Spleen (tissue), 11 donors: ENCODE results near the gene CEP162. TPM values are rescaled to one million over a fixed set of nuclear protein-coding genes. Genes with fewer than 3 reads are reported as not detected.

Experiments
- DNase-seq: peaks from one replicate; pipeline ENCODE4 v3.0.0-alpha.2; 2020
- H3K27ac ChIP-seq, 8 donors: fragments of 200-600 bp; sonication (generic) in 7 of 8; 1 replicate in 4 of 8; 2 replicates in 4 of 8; pipeline versions ENCODE4 v1.5.0 to v1.8.0; 2016 to 2021; ENCODE audit warnings: inconsistent platforms in 4 of 8, mild to moderate bottlenecking in 4 of 8, moderate library complexity in 1 of 8
- H3K27me3 ChIP-seq, 7 donors: fragments of 200-600 bp; sonication (generic) in 6 of 7; replicated peaks in 1 of 7; 1 replicate in 4 of 7; 2 replicates in 3 of 7; pipeline versions ENCODE4 v1.5.0 to v1.8.0; 2016 to 2021; ENCODE audit warnings: inconsistent platforms in 3 of 7, mild to moderate bottlenecking in 1 of 7
- H3K36me3 ChIP-seq, 6 donors: fragments of 200-600 bp; sonication (generic) in 5 of 6; 1 replicate in 4 of 6; 2 replicates in 2 of 6; pipeline versions ENCODE4 v1.5.0 to v1.8.0; 2016 to 2021; ENCODE audit warnings: inconsistent platforms in 2 of 6
- H3K4me1 ChIP-seq, 6 donors: fragments of 200-600 bp; sonication (generic) in 5 of 6; 1 replicate in 3 of 6; 2 replicates in 3 of 6; pipeline versions ENCODE4 v1.5.0 to v1.8.0; 2016 to 2021; ENCODE audit warnings: inconsistent platforms in 3 of 6
- H3K4me3 ChIP-seq, 8 donors: fragments of 200-600 bp; sonication (generic) in 7 of 8; 1 replicate in 4 of 8; 2 replicates in 4 of 8; pipeline versions ENCODE4 v1.5.0 to v1.8.0; 2016 to 2021; ENCODE audit warnings: inconsistent platforms in 4 of 8, mild to moderate bottlenecking in 4 of 8, moderate library complexity in 2 of 8
- H3K9me3 ChIP-seq, 8 donors: fragments of 200-600 bp; sonication (generic) in 7 of 8; 1 replicate in 4 of 8; 2 replicates in 4 of 8; pipeline versions ENCODE4 v1.5.0 to v1.8.0; 2016 to 2021; ENCODE audit warnings: inconsistent platforms in 4 of 8
- CTCF ChIP-seq, 11 experiments: fragments of 200-600 bp in 7 of 11; fragments of 450-650 bp in 4 of 11; sonication (generic) in 4 of 11; IDR thresholded peaks in 8 of 11; conservative IDR thresholded peaks in 3 of 11; 1 replicate in 7 of 11; 2 replicates in 4 of 11; pipeline versions ENCODE4 v1.4.0 to v1.8.0; 2016 to 2021; ENCODE audit warnings: antibody characterized with exemption in 11 of 11, inconsistent platforms in 4 of 11, mild to moderate bottlenecking in 1 of 11
- POLR2A ChIP-seq, 3 donors: fragments of 450-650 bp; IDR thresholded peaks; one replicate each; pipeline ENCODE4 v1.5.1; 2017; ENCODE audit warnings: antibody characterized with exemption in 3 of 3, mild to moderate bottlenecking in 1 of 3
- POLR2AphosphoS5 ChIP-seq, 3 donors: sonication (generic); formaldehyde crosslinking; IDR thresholded peaks; one replicate each; pipeline ENCODE4 v1.5.1; 2017; ENCODE audit warnings: antibody characterized with exemption in 3 of 3
- WGBS, 5 donors: extraction: QIAGEN DNeasy Blood & Tissue Kit in 3 of 5; methylation state at CpG; one replicate each; pipeline versions ENCODE4 v1.1.5 to v1.1.7; 2013 to 2018; 5-methylcytosine and 5-hydroxymethylcytosine counted together
- intact Hi-C: fragments of 100-400 bp; cut with DNase I; formaldehyde crosslinking; loops from one replicate; pipeline ENCODE4 v1.15.0; 2023; ENCODE audit warnings: low total_unique reads
- polyA plus RNA-seq, 3 donors: library from polyadenylated mRNA; stranded (reverse); fragments of 200-250 nt; gene quantifications; one replicate each; pipeline ENCODE4 v1.2.1, GENCODE V29; 2013
- total RNA-seq, 7 donors: library from RNA; depleted of rRNA in 3 of 7; stranded (reverse); fragments of >200 nt in 3 of 7; fragmentation: NEBNext Ultra II Directional in 4 of 7; extraction: Animal tissue kit (Norgen Biotek cat#: 25700) in 4 of 7; gene quantifications; one replicate each; pipeline versions ENCODE4 v1.1.0 to v1.2.1, GENCODE V29; 2016 to 2021
- donor health status: healthy with polysubstance abuse.
- donor health status: DM: no; HTN: no; CAD: no; lungs with moderate emphysema.
- donor health status: DM: no; HTN: no; CAD: no.
- donor health status: Bipolar disorder and iron deficiency.
- donor health status: healthy.
- donor health status: DM: no; HTN: no; CAD: no.
- donor health status: DM: yes; HTN: yes; CAD: no.

CEP162 gene
- total and polyA plus RNA-seq, 10 donors: 5.1 to 22.8 (median 10.3) TPM

GRCh38 chr6:84082689-84083265, 144.7 kb downstream of the CEP162 start:
- DNase-seq: no peak
- no peaks in the 10 kb centered on the region for H3K27me3 ChIP-seq
- H3K36me3 ChIP-seq: no peaks in the 10 kb centered on the region
- no peak for TF ChIP-seq POLR2AphosphoS5 (IDR thresholded peaks at IDR 0.05)
- no peak for TF ChIP-seq CTCF (IDR thresholded peaks at IDR 0.05 in 8 of 11, conservative IDR thresholded peaks at IDR 0.05 in 3 of 11)
- TF ChIP-seq POLR2A (IDR thresholded peaks at IDR 0.05): no peak
- H3K4me3 ChIP-seq: no peak overlapping the region
- no peak overlapping the region for H3K27ac ChIP-seq
- intact Hi-C loops: no loop called here
- WGBS, 5 donors: 70 to 82% (median 78%) methylated on average over 11 of the region's 11 CpGs
- no peaks in the 10 kb centered on the region for H3K9me3 ChIP-seq
- no peaks in the 10 kb centered on the region for H3K4me1 ChIP-seq

GRCh38 chr6:84081222-84081621, 146.2 kb downstream of the CEP162 start:
- no peak for DNase-seq
- Histone ChIP-seq H3K27ac (no peak overlapping the region), H3K27me3 (peaks cover 0 to 5% (median 0%) of the 10 kb centered on the region in 7 donors), H3K4me1 (no peaks in the 10 kb centered on the region), H3K36me3 (no peaks in the 10 kb centered on the region), H3K9me3 (no peaks in the 10 kb centered on the region), H3K4me3 (no peak overlapping the region)
- TF ChIP-seq POLR2A (IDR thresholded peaks at IDR 0.05) (no peak), CTCF (IDR thresholded peaks at IDR 0.05 in 8 of 11, conservative IDR thresholded peaks at IDR 0.05 in 3 of 11) (no peak), POLR2AphosphoS5 (IDR thresholded peaks at IDR 0.05) (no peak)
- intact Hi-C loops: no loop called here
- 75 to 95% (median 82%) methylated on average over 2 of the region's 2 CpGs for WGBS, 5 donors

GRCh38 chr6:84078335-84078734, 149.1 kb downstream of the CEP162 start:
- no peak for DNase-seq
- WGBS, 5 donors: 23 to 55% (median 38%) methylated on average over 1 of the region's 1 CpG
- intact Hi-C loops: no loop called here
- H3K9me3 ChIP-seq: no peaks in the 10 kb centered on the region
- H3K36me3 ChIP-seq: no peaks in the 10 kb centered on the region
- H3K27ac ChIP-seq: no peak overlapping the region
- H3K27me3 ChIP-seq: peaks cover 0 to 5% (median 0%) of the 10 kb centered on the region in 7 donors
- no peak for TF ChIP-seq POLR2AphosphoS5 (IDR thresholded peaks at IDR 0.05)
- no peak for TF ChIP-seq POLR2A (IDR thresholded peaks at IDR 0.05)
- no peak for TF ChIP-seq CTCF (IDR thresholded peaks at IDR 0.05 in 8 of 11, conservative IDR thresholded peaks at IDR 0.05 in 3 of 11)
- no peak overlapping the region for H3K4me3 ChIP-seq
- H3K4me1 ChIP-seq: no peaks in the 10 kb centered on the region

GRCh38 chr6:84077645-84078044, 149.8 kb downstream of the CEP162 start:
- Histone ChIP-seq H3K4me3 (no peak overlapping the region), H3K4me1 (no peaks in the 10 kb centered on the region), H3K36me3 (no peaks in the 10 kb centered on the region), H3K27ac (no peak overlapping the region), H3K27me3 (peaks cover 0 to 5% (median 0%) of the 10 kb centered on the region in 7 donors), H3K9me3 (no peaks in the 10 kb centered on the region)
- no peak for DNase-seq
- TF ChIP-seq CTCF (IDR thresholded peaks at IDR 0.05 in 8 of 11, conservative IDR thresholded peaks at IDR 0.05 in 3 of 11): no peak
- TF ChIP-seq POLR2AphosphoS5 (IDR thresholded peaks at IDR 0.05): no peak
- TF ChIP-seq POLR2A (IDR thresholded peaks at IDR 0.05): no peak
- intact Hi-C loops: no loop called here
- WGBS, 5 donors: 71 to 89% (median 84%) methylated on average over 2 of the region's 2 CpGs
